Stromal cell of bone marrow (primary cell): ENCODE data around the gene NCAN.
"Not testable (repeated sequence)": the region's sequence is repeated elsewhere in the genome, so short reads cannot be mapped to it uniquely, and the experiment has no call there.

Experiments used
- DNase-seq: peaks from one replicate; pipeline ENCODE4 v3.0.0-alpha.2; 2012; ENCODE audit warnings: low read depth

Gene NCAN

DNA sequence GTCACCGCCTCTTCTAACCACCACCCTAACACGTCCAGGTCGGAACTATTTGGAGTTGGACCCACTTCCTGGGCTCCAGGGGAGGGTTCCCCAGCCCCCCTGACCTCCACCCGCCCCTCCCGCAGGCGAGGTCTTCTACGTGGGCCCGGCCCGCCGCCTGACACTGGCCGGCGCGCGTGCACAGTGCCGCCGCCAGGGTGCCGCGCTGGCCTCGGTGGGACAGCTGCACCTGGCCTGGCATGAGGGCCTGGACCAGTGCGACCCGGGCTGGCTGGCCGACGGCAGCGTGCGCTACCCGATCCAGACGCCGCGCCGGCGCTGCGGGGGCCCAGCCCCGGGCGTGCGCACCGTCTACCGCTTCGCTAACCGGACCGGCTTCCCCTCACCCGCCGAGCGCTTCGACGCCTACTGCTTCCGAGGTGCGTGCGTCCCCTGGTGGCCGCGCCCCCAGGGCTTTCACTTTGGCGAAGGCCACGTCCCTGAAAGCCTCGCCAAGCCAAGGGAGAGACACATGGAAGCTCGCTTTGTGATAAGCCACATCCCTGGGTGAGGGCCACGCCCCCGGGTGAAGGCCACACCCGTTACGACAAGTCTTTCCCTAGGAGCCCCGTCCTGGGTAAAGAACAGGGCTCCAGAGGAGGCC lies 13.2 kb downstream of the NCAN start:
- no peak for DNase-seq

DNA sequence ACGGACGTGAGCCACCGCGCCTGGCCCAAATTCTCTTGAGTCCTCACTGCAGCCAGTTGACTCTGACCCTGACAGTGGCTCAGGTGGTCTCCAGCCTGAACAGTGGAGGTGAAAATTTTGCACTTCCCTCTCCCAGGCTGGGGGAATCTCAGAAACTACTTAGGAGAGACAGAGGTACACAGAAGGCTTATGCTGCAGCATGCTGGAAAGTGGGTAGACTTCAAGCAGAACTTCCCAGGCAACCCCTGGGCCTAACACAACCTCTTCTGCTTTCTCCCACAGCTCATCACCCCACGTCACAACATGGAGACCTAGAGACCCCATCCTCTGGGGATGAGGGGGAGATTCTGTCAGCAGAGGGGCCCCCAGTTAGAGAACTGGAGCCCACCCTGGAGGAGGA lies 14.4 kb downstream of the NCAN start:
- no peak for DNase-seq

DNA sequence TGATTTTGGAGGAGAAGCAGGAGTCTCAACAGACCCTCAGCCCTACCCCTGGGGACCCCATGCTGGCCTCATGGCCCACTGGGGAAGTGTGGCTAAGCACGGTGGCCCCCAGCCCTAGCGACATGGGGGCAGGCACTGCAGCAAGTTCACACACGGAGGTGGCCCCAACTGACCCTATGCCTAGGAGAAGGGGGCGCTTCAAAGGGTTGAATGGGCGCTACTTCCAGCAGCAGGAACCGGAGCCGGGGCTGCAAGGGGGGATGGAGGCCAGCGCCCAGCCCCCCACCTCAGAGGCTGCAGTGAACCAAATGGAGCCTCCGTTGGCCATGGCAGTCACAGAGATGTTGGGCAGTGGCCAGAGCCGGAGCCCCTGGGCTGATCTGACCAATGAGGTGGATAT lies 14.9 kb downstream of the NCAN start:
- no peak for DNase-seq

DNA sequence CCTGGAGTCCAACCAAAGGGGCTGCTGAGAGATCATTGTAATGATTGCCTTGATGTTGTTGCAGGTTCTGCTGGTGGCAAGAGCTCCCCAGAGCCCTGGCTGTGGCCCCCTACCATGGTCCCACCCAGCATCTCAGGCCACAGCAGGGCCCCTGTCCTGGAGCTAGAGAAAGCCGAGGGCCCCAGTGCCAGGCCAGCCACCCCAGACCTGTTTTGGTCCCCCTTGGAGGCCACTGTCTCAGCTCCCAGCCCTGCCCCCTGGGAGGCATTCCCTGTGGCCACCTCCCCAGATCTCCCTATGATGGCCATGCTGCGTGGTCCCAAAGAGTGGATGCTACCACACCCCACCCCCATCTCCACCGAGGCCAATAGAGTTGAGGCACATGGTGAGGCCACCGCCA lies 15.5 kb downstream of the NCAN start:
- no peak for DNase-seq

DNA sequence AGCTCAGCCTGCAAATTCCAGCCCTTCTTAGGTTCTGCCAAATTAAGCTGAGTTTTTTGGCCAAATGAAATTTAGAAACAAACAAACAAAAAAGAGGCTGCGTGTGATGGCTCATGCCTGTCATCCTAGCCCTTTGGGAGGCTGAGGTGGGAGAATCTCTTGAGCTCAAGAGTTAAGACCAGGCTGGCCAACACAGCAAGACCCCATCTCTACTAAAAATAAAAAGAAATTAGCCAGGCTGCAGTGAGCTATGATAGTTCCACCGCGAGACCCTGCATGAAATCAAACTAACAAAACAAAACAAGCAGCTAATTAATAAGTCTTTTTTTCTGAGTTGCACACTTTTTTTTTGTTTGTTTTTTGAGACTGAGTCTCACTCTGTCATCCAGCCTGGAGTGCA lies 17.9 kb downstream of the NCAN start:
- no peak for DNase-seq

GRCh38 chr19:19230999-19231398 lies 19.2 kb downstream of the NCAN start:
- DNase-seq: no peak

DNA sequence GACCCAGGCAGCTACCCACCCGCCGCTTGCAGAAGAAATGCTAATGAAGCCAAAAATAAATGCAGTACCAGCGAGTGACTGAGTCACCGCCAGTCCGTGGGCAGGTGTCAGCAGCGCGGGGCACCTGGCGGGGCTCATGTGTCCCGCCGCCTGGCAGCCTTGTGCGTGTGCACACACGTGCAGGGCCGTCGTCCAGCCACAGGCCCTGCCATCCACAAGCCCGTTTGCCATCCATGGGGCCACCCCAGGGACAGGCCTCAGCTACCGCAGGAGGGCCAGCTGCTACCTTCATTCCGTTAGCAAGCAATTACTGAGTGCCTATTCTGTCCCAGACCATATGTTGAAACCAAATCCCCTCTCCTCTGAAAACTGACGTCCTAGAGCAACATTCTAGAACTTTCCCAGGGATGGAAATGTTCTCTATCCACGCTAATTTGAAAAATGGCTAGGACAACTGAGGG lies 20.5 kb downstream of the NCAN start:
- DNase-seq: no peak

GRCh38 chr19:19234220-19234816 lies 22.6 kb downstream of the NCAN start:
- DNase-seq: no peak

DNA sequence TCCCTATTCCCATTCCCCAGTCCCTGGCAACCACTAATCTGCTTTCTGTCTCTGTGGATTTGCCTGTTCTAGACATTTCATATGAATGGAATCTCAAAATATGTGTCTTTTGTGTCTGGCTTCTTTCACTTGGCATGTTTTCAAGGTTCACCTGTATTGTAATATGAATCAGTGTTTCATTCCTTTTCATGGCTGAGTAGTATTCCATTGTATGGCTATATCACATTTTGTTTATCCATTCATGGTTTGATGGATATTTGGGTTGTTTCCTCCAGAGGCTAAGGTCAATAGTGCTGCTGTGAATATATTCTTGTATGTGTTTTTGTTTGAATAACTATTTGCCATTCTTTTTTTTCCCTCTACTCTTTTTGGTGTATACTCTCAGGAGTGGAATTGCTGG lies 24.4 kb downstream of the NCAN start:
- no peak for DNase-seq

DNA sequence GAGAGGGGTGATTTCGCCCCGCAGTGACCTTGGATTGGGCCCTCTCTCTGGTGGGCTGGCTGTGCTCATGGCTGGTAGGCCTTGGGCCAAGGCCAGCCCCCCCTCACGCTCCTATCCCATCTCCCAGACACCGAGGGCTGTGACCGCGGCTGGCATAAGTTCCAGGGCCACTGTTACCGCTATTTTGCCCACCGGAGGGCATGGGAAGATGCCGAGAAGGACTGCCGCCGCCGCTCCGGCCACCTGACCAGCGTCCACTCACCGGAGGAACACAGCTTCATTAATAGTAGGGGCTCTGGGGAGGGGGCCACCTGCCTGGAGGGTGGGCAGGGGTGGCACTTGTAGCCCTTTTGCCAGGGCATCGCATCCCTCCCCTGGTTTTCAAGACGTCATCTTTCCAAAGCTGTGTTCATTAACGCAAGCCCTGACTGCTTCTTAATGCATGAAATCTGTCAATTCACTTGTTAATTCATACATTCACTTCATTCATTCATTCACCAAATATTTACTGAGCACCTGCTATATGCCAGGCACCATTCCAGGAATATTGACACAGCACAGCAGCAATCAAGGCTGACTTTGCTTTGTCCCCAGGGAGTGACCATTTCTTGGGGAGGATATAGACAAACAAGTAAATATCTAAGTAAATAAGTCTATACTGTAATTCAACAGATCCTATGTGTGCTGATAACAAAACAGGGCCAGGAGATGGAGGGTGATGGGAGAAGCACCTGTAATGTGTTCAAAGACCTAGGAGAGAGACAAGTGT lies 26.6 kb downstream of the NCAN start:
- DNase-seq: no peak

DNA sequence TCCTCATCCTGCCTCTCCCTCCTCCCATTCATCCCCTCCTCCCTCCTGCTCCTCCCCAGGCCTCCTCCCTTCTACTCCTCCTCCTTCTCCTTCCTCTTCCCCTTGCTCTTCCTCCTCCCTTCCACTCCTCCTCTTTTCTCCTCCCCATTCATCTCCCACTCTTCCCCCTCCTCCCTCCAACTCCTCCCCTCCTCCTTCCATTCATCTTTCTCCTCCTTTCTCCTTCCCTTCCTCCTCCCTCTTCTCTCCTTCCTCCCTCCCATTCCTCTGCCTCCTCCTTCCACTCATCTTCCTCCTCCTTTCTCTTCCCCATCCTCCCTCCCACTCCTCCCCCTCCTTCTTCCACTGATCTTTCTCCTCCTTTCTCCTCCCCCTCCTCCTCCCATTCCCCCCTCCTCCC lies 27.9 kb downstream of the NCAN start:
- DNase-seq: no peak

DNA sequence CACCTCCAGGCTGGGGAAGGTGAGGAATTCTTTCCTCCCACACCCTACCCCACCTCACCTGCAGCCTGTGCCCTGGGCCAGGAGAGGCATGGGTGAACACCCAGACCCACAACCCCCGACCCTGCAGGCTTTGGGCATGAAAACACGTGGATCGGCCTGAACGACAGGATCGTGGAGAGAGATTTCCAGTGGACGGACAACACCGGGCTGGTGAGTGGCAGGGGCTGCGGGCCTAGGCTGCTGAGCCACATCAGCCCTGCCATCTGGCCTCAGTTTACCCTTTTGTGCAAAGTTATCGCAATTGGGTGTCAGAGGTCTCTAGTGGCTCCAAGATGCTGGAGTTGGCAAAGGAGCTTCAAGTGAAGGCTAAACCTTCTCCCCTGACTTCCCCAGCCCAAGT lies 28.7 kb downstream of the NCAN start:
- no peak for DNase-seq

GRCh38 chr19:19250196-19250801 lies 38.5 kb downstream of the NCAN start:
- DNase-seq: no peak

DNA sequence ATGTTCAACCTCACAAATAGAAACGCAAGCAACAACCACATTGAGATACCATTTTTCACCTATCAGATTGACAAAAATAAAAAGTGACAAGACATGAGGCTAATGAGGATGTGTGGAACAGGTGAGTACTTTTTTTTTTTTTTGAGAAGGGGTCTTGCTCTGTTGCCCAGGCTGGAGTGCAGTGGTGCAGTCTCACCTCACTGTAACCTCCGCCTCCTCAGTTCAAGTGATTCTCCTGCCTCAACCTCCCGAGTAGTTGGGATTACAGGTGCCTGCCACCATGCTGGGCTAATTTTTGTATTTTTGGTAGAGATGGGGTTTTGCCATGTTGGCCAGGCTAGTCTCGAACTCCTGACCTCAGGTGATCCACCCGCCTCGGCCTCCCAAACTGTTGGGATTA lies 41.7 kb downstream of the NCAN start:
- not testable (repeated sequence) for DNase-seq

GRCh38 chr19:19256072-19256969 lies 44.6 kb downstream of the NCAN start:
- no peak for DNase-seq

DNA sequence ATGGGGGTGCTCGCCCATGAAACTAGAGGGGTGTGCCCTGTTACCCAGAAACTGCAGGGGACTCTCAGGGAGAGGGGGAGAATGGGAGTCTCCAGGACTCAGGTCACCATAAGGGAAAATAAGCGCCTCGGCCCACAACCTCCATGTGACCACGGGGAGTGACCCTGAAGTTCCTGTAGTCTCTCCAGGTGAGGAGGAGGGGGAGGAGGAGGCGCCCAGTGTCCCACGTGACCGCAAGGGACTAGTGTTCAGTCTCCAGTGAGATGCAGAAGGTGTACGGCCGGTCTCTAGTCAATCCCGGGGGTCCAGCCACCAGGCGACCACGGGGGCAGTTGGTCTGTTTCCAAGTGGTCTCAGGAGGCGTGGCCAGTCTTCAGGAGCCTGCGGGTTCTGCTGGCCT lies 45.4 kb downstream of the NCAN start:
- DNase-seq: no peak

GRCh38 chr19:19257836-19258588 lies 46.3 kb downstream of the NCAN start:
- DNase-seq: no peak

GRCh38 chr19:19258589-19259338 lies 47.0 kb downstream of the NCAN start:
- DNase-seq: no peak

DNA sequence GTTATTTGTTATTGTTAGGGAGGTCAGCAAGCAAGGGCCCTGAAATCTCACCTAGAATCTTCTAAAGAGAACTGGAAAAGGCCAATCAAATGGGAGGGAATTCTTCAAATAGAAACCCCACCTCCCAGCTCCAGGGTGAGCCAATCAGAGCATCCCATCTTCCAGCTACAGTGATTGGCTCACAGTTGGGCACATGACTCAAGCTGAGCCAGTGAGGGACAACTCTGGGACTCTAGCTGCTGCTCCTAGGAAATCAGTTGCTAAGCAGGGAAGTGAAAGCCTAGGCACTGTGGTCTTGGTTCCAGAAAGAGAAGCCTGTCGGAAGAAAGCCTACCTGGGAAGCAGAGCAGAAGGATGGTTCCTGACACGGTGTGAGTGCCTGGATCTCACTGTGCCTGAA lies 48.0 kb downstream of the NCAN start:
- no peak for DNase-seq

- DNase-seq: no peak
These were observed 48.9 kb downstream of the NCAN start for GRCh38 chr19:19260417-19261214.
